SK-N-MC (cell line): ENCODE results near the gene PAPPA2.

Experiments used
- EZH2 ChIP-seq: fragments of 200-600 bp; sonication (generic); IDR thresholded peaks from one replicate; pipeline ENCODE4 v1.6.1; 2017; ENCODE audit warnings: antibody characterized with exemption
- FOXP2 ChIP-seq: optimal IDR thresholded peaks from 2 replicates; pipeline ENCODE3; 2011; ENCODE audit warnings: mild to moderate bottlenecking, moderate library complexity; ENCODE audit not compliant: insufficient read depth; ENCODE audit errors: extremely low read length, control extremely low read depth
- POLR2AphosphoS5 ChIP-seq: IDR thresholded peaks from 2 replicates; pipeline ENCODE4 v1.6.1; 2012; ENCODE audit warnings: mild to moderate bottlenecking, low read depth, low read length, borderline replicate concordance

DNA sequence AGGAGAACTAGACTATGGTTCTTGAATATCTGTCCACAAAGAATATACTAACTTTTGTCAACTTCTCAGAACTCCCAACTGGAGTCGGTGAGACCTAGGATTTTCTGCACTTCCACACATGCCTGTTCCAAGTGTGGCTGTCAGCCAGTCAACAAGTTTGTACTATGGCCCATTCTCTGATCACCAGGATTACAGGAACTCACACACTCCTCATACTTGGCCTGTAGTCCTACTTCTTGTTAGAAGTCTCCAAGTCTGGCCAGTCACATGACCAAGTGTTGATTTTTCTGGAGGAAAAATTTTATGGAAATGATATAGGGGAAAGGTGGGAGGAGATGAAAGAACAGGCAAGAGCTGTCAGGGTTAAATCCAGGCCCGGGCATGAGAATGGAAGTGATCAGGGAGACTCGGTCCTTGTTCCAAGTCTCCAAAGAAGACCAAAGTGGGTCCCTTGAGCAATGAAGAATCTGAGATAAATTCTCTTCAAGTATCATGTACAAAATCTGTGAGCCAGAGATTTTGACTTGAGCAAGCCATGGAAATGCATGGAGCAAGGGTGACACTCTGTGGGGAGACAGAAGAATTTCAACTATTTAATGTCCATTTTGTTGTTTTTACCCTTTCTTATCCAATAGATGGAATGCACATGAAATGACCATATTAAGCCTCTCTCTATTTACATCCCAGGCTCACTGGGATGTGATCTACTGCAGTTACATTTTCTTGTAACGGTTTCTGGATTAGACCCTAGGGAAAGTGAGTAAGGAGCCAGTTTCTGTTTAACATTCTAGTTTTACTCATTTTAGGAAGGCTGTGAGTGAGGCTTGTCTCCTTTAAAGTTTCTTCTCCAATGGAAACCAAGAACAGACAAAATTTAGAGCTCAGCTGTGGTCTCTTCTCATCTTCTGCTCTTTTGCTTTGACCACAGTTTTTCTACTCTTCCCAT lies 380.6 kb downstream of the PAPPA2 start:
- no peak for TF ChIP-seq EZH2
- TF ChIP-seq POLR2AphosphoS5: no peak
- no peak for TF ChIP-seq FOXP2
